SHP77 treated with DMSO at 0.1 percent for 48 hours (cell line): Measurements from ENCODE around the gene DLD.
A peak's percentile ranks its signal among the peaks of the same experiment; 100 is the strongest.
"Not testable (repeated sequence)": the region's sequence is repeated elsewhere in the genome, so short reads cannot be mapped to it uniquely, and the experiment has no call there.

Experiments
- DNase-seq: peaks from one replicate; lab custom pipeline; 2025; lab: John Stamatoyannopoulos, UW

DLD gene

GRCh38 chr7:107945332-107945731, 54.3 kb downstream of the DLD start:
- no peak for DNase-seq

GRCh38 chr7:107946451-107946850, 55.5 kb downstream of the DLD start:
- DNase-seq, result no peak

- DNase-seq, result no peak
These were observed 55.9 kb downstream of the DLD start for GRCh38 chr7:107946881-107947280.

- no peak for DNase-seq
These were observed 57.9 kb downstream of the DLD start for GRCh38 chr7:107948645-107949442.

DNA sequence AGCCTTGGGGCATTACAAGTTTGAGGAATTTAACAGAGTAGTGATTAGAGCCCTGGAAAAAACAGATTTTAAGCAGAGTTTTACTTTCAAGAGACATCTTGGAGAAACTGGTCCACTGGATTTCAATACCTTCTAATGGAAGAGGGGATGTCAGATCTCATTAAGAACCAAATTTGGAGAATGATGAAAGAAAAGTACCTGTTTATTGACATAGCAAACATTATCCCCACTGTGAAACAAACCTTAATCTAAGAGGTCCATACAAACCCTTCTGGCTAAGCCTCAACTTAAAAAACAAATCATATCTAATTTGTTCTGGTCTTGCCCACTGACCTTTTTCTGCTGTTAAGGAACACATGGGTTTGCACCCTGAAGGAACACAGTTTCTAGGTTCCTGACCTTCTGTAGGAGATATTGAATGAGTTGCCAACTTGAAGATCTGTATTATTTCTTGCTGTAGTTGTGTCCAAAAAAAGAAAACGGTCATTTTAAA, 58.5 kb downstream of the DLD start:
- DNase-seq, result no peak

GRCh38 chr7:107951172-107951787, 60.3 kb downstream of the DLD start:
- no peak for DNase-seq

DNA sequence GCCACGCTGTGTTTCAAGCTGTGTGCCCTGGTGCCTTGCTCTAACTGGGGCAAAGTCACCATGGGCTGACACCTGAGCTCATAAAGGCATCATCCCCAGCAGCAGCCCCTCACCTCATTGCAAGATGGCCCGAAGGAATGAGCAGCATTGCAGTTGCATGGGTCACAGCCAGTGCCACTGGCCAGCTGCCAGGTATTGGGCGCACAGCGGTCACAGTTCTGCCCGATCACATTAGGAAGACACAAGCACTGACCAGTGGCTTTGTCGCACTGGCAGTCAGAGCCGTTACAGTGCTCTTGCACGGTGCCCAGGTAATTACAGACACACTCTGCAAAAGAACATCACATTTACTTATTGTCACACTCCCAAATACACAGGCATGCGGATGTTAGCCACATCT, 60.9 kb downstream of the DLD start:
- DNase-seq, result no peak

- no peak for DNase-seq
These were observed 62.4 kb downstream of the DLD start for GRCh38 chr7:107953265-107953923.

DNA sequence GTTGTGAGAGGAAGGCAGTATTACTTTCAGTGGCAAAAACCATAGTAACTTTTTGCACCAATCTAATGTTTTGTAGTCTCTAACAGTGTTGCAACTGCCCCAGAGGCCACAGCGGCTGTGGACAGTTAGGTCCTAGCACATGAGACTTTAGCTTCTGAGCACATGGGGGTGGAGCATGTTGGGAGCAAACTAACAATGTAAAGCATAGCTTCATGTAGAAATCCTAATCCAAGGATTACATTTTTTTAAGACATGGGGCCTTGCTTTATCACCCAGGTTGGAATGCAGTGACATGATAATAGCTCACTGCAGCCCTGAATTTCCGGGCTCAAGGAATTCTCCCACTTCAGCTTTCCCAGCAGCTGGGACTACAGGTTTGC, 62.9 kb downstream of the DLD start:
- DNase-seq, result no peak

DNA sequence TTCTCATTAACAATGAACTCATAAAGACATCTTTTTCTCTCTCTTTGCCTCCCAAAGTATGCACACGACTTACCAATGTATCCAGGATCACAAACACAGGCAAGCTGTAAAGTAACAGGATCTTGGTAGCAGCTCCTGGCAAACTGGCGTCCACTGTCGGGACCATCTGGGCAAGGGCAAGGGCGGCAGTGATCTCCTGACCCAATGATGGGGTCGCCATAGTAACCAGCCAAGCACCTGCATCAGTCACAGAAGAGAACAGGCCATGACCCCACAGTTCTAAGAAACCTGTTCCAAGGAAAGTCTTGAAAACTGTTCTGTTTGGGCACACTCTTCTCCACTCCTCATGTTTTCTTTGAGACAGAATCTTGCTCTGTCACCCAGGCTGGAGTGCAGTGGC, 64.4 kb downstream of the DLD start:
- no peak for DNase-seq

GRCh38 chr7:107956950-107957349, 66.0 kb downstream of the DLD start:
- DNase-seq, result not testable (repeated sequence)

DNA sequence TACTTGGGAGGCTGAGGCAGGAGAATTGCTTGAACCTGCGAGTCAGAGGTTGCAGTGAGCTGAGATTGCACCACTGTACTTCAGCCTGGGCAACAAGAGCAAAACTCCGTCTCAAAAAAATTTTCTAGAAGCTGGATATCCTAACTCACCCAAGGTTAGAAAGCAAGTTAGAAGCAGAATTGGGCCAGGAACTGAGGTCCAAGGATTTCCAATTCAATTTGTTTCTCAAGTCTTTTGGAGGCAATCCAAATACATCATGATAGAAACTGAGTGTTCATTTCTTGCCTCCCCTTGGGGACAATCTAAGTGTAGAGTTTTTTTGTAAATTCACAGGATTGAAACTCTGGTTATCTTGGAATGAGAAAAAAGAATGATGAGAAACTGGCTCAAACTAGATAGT, 66.5 kb downstream of the DLD start:
- DNase-seq, result no peak

GRCh38 chr7:107958764-107959526, 68.0 kb downstream of the DLD start:
- DNase-seq, result no peak

GRCh38 chr7:107959527-107959898, 68.5 kb downstream of the DLD start:
- no peak for DNase-seq

GRCh38 chr7:107960272-107960671, 69.3 kb downstream of the DLD start:
- DNase-seq, result peak; percentile 28

DNA sequence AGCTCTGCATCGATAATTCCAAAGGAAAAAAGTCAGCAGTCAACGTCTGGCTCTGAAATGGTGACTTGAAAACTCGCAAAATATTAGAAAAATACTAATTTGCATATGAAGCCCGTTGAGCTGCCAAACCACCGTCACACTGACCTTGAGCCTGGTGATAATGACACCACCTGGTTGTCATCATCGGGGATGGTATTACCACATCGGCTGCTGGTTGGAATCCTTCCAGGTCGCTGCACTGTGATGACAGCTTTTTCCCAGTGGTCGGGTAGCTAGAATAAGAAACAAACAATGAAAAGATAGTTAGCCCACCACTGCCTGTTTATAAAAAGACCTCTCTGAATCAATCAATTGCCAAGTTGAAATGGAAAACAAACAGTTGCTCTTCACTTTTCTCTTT, 70.4 kb downstream of the DLD start:
- peak; percentile 43 for DNase-seq

- no peak for DNase-seq
These were observed 71.8 kb downstream of the DLD start for GRCh38 chr7:107962817-107963216.

GRCh38 chr7:107964510-107964909, 73.5 kb downstream of the DLD start:
- DNase-seq, result no peak

DNA sequence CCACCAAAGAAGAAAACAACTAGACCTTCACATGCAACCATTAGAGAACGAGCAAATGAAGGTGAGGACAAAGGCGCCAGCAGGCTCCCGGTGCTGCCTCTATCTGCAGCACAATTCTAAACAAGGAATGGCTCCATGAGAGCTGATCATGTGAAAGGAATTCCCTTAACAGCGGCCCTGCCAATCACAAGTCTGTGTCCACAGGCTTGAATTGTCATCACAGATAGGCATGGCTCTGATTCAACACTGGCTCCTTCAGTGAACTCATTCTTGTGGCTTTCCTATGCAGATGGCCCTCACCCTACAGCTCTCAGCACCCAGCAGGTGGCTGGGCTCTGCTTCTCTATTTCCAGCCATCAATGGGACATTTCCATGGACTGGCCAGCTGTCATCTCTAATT, 75.7 kb downstream of the DLD start:
- DNase-seq, result peak; percentile 75

DNA sequence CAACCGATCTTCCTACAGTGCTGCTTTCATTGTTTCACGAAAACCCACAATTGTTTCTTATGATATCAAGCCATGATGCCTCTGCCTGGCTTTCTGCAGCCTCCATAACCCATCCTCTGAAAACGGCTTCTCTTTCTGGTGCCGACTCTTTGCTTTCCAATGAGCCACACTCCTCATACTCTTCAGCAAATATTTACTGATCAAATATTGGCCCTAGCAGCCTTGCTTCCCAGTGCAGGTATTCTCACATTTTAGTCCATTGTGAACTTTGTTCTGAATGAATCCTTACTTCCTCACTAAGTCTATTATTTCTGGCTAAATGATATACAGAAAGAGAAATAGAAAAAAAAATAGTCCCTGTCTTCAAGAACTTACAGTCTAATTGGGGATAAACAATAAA, 76.4 kb downstream of the DLD start:
- DNase-seq, result peak; percentile 35

DNA sequence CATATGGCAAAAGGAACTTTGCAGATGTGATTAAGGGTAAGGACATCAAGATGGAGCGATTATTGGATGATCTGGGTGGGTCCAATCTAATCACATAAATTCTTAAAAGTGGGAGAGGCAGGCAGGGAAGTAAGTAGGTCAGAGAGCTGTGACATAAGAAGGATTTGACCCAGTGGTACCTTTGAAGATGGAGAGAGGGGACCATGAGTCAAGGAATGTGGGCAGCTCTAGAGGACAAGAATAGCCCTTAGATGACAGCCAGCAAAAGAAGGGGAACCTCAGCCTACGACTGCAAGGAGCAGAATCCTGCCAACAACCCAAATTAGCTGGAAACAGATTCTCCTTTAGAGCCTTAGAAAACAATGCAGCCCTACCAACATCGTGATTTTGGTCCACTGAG, 77.5 kb downstream of the DLD start:
- DNase-seq, result no peak

DNA sequence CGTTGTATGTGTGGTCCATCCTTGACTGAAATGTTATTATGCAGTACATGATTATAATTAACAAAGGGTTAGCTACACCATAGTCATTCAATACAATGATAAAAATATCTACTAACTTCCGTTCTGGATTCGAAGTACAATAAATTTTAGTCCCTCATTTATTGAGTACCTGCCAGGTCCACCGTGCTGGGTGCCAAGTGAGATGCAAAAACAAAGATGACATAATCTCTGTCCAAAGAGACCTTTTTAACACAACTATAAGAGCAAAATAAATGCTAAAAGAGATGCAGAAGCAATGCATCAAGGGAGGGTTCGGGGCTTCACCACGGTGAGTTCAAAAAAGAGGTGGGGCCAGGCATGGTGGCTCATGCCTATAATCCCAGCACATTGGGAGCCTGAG, 78.9 kb downstream of the DLD start:
- no peak for DNase-seq
